ENCODE results near the gene SNIP1. TPM values are rescaled to one million over a fixed set of nuclear protein-coding genes. Genes with fewer than 3 reads are reported as not detected.

SNIP1 gene
- total RNA-seq, 1 donor = 32.7 TPM

DNA sequence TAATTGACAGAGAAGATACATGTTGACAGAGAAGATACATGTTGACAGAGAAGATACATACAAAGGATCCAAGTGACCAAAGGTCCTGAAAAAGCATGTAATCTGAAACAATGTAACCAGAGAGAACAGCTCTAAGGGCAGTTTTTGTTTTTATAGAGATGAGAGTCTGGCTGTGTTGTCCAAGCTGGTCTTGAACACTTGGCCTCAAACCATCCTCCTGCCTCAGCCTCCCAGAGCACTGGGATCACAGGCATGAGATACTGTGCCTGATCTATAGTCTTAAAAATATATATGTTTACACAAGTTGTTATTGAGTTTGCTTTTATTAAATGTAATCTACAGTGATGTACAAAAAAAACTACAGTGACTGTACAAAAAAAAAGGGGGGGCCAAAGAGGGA lies 52.0 kb downstream of the SNIP1 start:
- no peaks in the 10 kb centered on the region for H3K27me3 ChIP-seq (ENCODE audit: insufficient read depth, low read length)

DNA sequence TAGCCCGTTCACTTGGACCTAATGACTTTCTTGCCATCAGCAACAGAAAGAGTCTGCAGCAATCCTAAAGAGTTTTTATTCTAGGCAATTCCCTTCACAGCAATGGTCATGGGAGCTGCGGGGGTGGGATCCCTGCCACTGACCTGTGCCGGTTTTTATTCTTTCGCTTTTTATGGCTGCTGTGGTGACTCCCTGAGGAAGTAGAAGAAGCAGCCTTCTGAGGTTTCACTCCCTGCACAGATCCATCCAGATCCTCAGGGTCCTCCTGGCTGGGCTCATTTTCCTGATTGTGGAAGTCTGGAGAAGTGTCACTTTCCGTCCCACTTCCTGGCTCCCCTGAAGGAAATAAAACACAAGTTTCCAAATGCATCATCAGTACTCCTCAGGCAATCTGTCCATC lies 52.4 kb downstream of the SNIP1 start:
- Histone ChIP-seq H3K27me3 (ENCODE audit: insufficient read depth, low read length) (no peaks in the 10 kb centered on the region), H3K4me3 (ENCODE audit: low read length) (no peak overlapping the region), H3K4me1 (ENCODE audit: insufficient read depth, low read length) (no peaks in the 10 kb centered on the region), H3K9me3 (ENCODE audit: low read depth, low read length) (no peaks in the 10 kb centered on the region)

More for the DNA sequence above, 52.0 kb downstream of the SNIP1 start:
- no peaks in the 10 kb centered on the region for H3K4me1 ChIP-seq (ENCODE audit: insufficient read depth, low read length)
- H3K9me3 ChIP-seq (ENCODE audit: low read depth, low read length) = no peaks in the 10 kb centered on the region
- H3K4me3 ChIP-seq (ENCODE audit: low read length) = no peak overlapping the region

DNA sequence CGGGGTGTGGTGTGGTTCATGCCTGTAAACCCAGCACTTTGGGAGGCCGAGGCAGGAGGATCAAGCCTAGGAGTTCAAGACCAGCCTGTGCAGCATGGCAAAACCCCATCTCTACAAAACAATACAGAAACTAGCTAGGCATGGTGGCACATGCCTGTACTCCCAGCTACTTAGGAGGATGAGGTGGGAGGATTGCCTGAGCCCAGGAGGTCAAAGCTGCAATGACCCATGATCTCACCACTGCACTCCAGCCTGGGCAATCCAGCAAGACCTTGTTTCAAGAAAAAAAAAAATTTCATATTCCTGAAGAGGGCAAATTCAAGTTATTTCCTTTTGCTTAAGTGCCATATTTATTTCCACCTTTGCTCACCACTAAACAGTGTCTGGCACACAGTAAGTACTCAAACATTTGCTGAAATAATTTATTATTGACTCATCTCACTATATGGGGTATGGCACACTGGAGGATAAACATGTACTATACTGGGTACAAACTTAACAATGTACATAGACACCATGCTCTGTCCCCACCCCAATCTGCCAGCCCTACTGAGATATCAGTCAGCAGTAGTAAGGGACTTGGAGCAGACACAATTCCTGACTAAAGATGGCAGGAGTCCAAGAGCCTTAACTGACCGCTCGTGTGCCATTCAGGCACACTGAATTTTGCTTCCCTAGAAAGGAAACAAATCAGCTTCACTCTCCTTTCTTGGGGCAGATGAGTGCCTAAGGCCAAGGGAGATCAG lies 55.0 kb downstream of the SNIP1 start:
- H3K4me1 ChIP-seq (ENCODE audit: insufficient read depth, low read length) = no peaks in the 10 kb centered on the region
- no peaks in the 10 kb centered on the region for H3K27me3 ChIP-seq (ENCODE audit: insufficient read depth, low read length)
- H3K4me3 ChIP-seq (ENCODE audit: low read length) = no peak overlapping the region
- H3K9me3 ChIP-seq (ENCODE audit: low read depth, low read length) = no peaks in the 10 kb centered on the region

DNA sequence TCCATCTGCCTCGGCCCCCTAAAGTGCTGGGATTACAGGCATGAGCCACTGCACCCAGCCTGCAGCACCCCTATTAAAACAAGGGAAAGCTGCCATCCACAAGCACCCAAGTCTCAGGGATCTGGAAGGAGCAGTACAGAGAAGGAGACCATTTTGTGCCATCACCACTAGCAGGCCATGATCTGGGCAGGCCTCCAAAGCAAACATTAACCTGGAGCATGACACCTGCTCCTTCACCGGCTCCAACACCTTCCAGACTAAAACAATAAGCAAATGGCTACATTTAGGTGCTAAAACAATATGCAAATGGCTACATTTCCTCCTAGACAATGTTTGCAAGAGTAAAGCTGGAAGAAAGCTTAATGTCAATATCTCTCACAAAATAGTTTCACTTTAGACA lies 56.3 kb downstream of the SNIP1 start:
- Histone ChIP-seq H3K27me3 (ENCODE audit: insufficient read depth, low read length) (no peaks in the 10 kb centered on the region), H3K9me3 (ENCODE audit: low read depth, low read length) (no peaks in the 10 kb centered on the region), H3K4me1 (ENCODE audit: insufficient read depth, low read length) (no peaks in the 10 kb centered on the region), H3K4me3 (ENCODE audit: low read length) (no peak overlapping the region)

DNA sequence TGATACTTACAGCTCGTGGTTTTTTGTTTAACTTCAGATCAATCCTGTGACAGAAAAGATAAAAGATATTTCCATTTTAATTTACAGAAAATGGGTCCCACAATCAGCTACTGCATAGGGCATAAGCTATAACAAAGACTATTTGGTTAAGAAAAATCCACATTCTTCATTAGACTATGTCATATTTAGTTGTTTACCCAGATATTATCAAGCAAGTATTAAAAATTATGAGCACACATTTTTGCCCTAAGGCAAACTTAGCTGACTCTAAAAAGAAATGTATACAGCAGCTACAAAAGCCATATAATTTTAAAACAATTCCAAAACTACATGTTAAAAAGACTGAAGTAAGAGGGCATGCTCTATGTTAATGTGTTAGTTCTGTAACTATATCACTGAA lies 58.2 kb downstream of the SNIP1 start:
- H3K27me3 ChIP-seq (ENCODE audit: insufficient read depth, low read length) = no peaks in the 10 kb centered on the region
- no peaks in the 10 kb centered on the region for H3K4me1 ChIP-seq (ENCODE audit: insufficient read depth, low read length)
- H3K4me3 ChIP-seq (ENCODE audit: low read length) = no peak overlapping the region
- H3K9me3 ChIP-seq (ENCODE audit: low read depth, low read length) = no peaks in the 10 kb centered on the region

DNA sequence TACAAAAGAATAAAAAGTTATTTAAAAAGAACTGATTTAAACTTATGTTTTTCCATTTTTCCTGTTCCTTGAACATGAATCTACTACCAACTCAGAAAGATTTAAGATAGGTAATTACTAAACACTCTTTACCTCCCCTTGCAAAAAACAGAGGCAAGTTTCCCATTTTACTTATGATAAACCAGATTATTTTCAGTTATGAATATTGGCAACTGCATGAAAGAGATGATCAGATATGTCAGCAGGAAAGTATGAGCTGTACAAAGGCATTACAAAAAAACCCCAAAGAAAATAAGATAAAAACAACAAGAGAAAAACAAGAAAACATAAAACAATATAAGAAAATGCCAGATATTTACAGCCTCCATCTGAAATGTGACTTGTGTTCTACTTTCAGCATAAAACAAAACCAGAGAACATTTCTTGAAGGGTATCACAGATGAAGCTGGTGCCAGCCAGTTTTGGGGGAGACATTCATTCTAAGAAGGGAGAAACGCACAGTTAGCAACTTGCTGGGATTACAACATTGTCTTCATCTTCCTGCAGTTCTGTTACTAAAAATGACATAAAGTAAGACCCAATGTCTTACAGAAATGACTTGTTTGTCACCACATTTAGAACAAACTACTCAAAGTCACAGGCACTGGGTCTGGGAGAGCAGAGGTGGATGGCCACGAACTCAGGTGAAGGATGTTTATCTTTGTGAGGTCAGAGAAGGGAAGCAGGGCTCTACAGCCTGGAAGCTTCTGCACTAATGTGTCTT lies 60.6 kb downstream of the SNIP1 start:
- no peak overlapping the region for H3K4me3 ChIP-seq (ENCODE audit: low read length)
- H3K27me3 ChIP-seq (ENCODE audit: insufficient read depth, low read length) = no peaks in the 10 kb centered on the region
- H3K4me1 ChIP-seq (ENCODE audit: insufficient read depth, low read length) = no peaks in the 10 kb centered on the region
- no peaks in the 10 kb centered on the region for H3K9me3 ChIP-seq (ENCODE audit: low read depth, low read length)

DNA sequence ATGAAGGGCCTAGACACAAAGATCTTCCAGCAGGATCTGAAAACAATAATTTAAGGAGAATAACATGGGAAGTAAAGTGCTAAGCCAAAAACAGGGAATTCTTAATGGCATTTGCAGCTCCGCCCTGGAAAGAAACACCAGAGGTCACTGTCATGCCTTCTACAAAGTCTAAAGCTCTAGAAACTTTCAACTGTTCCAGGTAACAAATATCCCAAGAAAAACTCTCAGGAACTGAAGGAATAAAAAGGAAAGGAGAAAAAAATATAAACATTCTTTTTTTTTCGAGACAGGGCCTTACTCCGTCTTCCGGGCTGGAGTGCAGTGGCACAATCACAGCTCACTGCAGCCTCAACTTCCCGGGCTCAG lies 66.5 kb downstream of the SNIP1 start:
- Histone ChIP-seq H3K9me3 (ENCODE audit: low read depth, low read length) (no peaks in the 10 kb centered on the region), H3K4me1 (ENCODE audit: insufficient read depth, low read length) (peaks cover 24% of the 10 kb centered on the region), H3K27me3 (ENCODE audit: insufficient read depth, low read length) (no peaks in the 10 kb centered on the region), H3K4me3 (ENCODE audit: low read length) (no peak overlapping the region)

DNA sequence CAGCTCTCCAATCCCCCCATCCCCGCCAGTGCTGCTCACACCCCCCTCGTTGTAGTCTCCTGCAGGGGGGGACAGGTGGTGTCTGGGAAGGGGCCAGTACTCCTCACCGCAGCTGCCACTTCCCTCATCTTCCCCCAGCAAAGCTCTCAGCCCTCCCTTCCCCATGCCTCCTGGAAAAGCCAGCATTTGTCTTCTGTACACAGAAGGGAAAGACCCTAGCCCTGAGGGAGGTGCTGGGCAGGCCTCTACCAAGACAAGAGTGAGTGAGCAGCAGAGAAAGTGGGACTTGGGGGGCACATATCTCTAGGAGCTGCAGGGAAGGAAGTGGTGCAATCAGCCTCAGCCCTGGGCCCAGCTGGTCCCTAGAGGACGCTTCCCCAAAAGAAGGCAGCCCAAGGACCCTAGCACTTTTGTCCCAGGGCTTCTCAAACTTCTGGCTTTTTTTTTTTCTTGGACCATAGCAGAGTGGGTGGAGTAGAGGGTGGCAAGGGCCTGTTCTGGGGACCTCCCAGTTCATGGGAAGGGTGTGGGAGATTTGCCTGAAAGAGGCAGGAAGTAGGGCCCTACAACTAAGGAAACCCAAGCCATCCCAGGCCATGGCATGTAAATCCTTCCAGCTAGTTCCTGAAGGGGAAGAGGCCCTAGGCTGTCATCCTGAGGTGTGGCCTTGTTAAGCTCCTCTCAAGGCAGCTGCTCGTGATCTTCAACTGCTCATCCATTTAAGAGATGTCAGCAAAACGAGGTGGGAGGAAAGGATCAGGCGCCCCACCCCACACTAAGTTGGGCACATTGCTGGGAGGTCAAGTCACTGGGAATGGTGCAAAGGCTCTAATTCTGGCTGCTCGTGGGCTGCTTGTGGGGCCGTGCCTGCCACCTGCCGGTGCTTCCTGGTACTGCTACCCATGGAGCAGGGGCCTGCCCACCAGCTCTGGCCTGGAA lies 67.1 kb downstream of the SNIP1 start:
- Histone ChIP-seq H3K27me3 (ENCODE audit: insufficient read depth, low read length) (no peaks in the 10 kb centered on the region), H3K4me3 (ENCODE audit: low read length) (no peak overlapping the region), H3K9me3 (ENCODE audit: low read depth, low read length) (no peaks in the 10 kb centered on the region), H3K4me1 (ENCODE audit: insufficient read depth, low read length) (peaks cover 24% of the 10 kb centered on the region)

DNA sequence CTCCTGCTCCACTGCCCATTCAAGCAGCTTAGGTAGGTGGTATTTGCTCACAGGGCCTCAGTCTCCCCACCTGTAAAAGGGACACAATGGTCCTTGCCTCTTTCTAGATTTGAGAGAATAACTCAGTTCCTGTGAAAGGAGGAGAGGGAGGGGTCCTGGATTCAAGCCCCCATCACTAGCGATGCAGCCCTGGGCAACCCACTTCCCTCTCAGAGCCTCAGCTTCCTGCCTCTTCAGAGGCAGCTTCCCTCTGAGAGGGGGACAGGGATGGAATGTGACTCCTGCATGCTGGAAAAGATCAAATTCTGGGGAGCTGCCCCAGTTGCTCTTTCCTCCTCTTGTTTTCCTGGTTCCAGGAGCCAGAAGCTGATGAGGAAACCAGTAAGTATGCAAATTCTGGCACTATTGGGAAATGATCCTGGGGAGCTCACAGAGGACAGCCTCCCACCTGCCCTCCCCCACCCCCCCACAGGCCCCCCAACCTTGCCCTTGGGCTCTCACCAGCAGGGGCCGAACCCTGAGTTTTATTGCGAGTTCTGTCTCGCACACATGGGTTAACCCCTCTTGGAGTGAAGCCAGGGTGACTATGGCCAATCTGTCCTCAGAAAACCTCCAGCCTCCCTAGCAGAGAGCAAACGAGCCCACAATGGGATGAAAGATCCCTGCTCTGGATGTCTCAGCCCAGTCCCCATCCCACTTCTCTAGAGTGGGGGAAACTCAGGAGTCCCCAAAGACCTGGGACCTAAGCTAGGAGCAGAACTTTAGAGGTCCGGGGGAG lies 68.0 kb downstream of the SNIP1 start:
- Histone ChIP-seq H3K4me3 (ENCODE audit: low read length) (no peak overlapping the region), H3K9me3 (ENCODE audit: low read depth, low read length) (no peaks in the 10 kb centered on the region), H3K4me1 (ENCODE audit: insufficient read depth, low read length) (peaks cover 28% of the 10 kb centered on the region), H3K27me3 (ENCODE audit: insufficient read depth, low read length) (no peaks in the 10 kb centered on the region)

Other genes with a start within 250 kb of the SNIP1 start
- gene ZC3H12A, start 79.7 kb downstream of the SNIP1 start, total RNA-seq = 160 TPM
- 65.3 TPM for gene MEAF6, start 39.5 kb downstream of the SNIP1 start, total RNA-seq
- gene DNALI1, start 2.6 kb upstream of the SNIP1 start, total RNA-seq = 0.21 TPM
- gene GNL2, start 41.6 kb upstream of the SNIP1 start, total RNA-seq = 49.3 TPM
- gene RSPO1, start 80.6 kb upstream of the SNIP1 start, total RNA-seq = not detected
- gene CDCA8, start 138.2 kb upstream of the SNIP1 start, total RNA-seq = 0.31 TPM
- not detected for gene EPHA10, start 210.8 kb upstream of the SNIP1 start, total RNA-seq
- gene MANEAL, start 239.6 kb upstream of the SNIP1 start, total RNA-seq = 0.42 TPM

Data from mononuclear cell (primary cell).